Measurements from ENCODE around the gene CYB5RL. TPM values are rescaled to one million over a fixed set of nuclear protein-coding genes. Genes with fewer than 3 reads are reported as not detected.
"Not testable (repeated sequence)": the region's sequence is repeated elsewhere in the genome, so short reads cannot be mapped to it uniquely, and the experiment has no call there.

CYB5RL gene
- total and polyA plus RNA-seq, 8 donors: 1.2 to 10.7 (median 2.9) TPM

GRCh38 chr1:54237586-54237985 lies 37.8 kb upstream of the CYB5RL start:
- Histone ChIP-seq H3K36me3 (peaks cover 49 to 83% (median 73%) of the 10 kb centered on the region in 4 donors), H3K4me1 (peaks cover 0 to 13% (median 0%) of the 10 kb centered on the region in 4 donors), H3K4me3 (no peak overlapping the region), H3K9me3 (no peaks in the 10 kb centered on the region), H3K27ac (no peak overlapping the region), H3K27me3 (no peaks in the 10 kb centered on the region)
- intact Hi-C loops (cut with DNase I; ENCODE audit: low total_unique reads): no loop called here
- DNase-seq: no peak
- TF ChIP-seq EP300 (IDR thresholded peaks at IDR 0.05): no peak
- no peak for TF ChIP-seq POLR2AphosphoS5 (IDR thresholded peaks at IDR 0.05)
- no peak for TF ChIP-seq CTCF (IDR thresholded peaks at IDR 0.05)
- no peak for TF ChIP-seq POLR2A (IDR thresholded peaks at IDR 0.05)
- whole genome bisulfite sequencing, 5 donors: 85 to 92% (median 89%) methylated on average over 10 of the region's 10 CpGs

GRCh38 chr1:54234284-54234683 lies 34.5 kb upstream of the CYB5RL start:
- Histone ChIP-seq H3K36me3 (peaks cover 28 to 61% (median 57%) of the 10 kb centered on the region in 4 donors), H3K4me1 (peaks cover 0 to 13% (median 7%) of the 10 kb centered on the region in 4 donors), H3K27me3 (no peaks in the 10 kb centered on the region), H3K27ac (no peak overlapping the region), H3K4me3 (no peak overlapping the region), H3K9me3 (no peaks in the 10 kb centered on the region)
- WGBS, 5 donors: 71 to 95% (median 86%) methylated on average over 2 of the region's 2 CpGs
- no peak for DNase-seq
- intact Hi-C loops (cut with DNase I; ENCODE audit: low total_unique reads): no loop called here
- TF ChIP-seq EP300 (IDR thresholded peaks at IDR 0.05) (no peak), CTCF (IDR thresholded peaks at IDR 0.05) (no peak), POLR2AphosphoS5 (IDR thresholded peaks at IDR 0.05) (no peak)

GRCh38 chr1:54233196-54233595 lies 33.4 kb upstream of the CYB5RL start:
- Histone ChIP-seq H3K4me1 (peaks cover 0 to 19% (median 13%) of the 10 kb centered on the region in 4 donors), H3K36me3 (peaks cover 17 to 61% (median 56%) of the 10 kb centered on the region in 4 donors)
- 90 to 100% (median 97%) methylated on average over 11 to 32 of the region's 33 CpGs for WGBS, 5 donors
- DNase-seq; H3K27me3 ChIP-seq; intact Hi-C loops (cut with DNase I; ENCODE audit: low total_unique reads); H3K27ac ChIP-seq; H3K4me3 ChIP-seq; H3K9me3 ChIP-seq: not testable (repeated sequence)

DNA sequence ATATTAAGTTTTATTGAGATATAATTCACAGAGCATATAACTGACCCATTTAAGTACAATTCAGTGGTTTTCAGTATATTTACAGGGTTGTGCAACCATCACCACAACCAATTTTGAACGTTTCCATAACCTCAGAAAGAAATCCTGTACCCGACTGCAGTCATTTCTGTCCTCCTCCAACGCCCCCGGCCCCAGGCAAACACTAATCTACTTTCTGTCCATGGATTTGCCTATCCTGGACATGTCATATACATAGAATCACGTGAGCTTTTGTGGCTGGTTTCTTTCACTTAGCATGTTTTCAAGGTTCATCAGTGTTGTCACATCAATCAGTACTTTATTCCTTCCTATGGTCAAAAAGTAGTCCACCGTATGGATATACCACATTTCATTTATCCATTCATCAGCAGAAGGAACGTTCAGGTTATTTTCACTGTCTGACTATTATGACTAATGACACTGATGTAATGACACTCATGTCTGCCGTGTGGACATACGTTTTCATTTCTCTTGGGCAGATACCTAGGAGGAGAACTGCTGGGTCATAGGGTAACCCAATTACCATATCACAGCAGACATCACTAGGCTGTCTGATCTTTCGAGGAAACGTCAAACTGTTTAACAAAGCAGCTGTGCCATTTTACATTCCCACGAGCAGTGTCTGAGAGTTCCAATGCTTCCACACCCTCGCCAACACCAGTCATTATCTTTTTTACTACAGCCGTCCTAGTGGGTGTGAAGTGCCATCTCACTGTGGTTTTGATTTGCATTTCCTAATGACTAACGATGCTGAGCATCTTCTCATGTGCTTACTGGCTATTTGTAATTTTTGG lies 30.9 kb upstream of the CYB5RL start:
- H3K36me3 ChIP-seq: peaks cover 10 to 57% (median 50%) of the 10 kb centered on the region in 4 donors
- H3K4me3 ChIP-seq: no peak overlapping the region
- peaks cover 0 to 31% (median 19%) of the 10 kb centered on the region in 4 donors for H3K4me1 ChIP-seq
- H3K9me3 ChIP-seq: no peaks in the 10 kb centered on the region
- TF ChIP-seq POLR2AphosphoS5 (IDR thresholded peaks at IDR 0.05) (no peak), CTCF (IDR thresholded peaks at IDR 0.05) (no peak), EP300 (IDR thresholded peaks at IDR 0.05) (no peak), POLR2A (IDR thresholded peaks at IDR 0.05) (no peak)
- peak overlapping the region in 1 of 5 donors; percentile 29 for H3K27ac ChIP-seq
- no peaks in the 10 kb centered on the region for H3K27me3 ChIP-seq
- WGBS, 5 donors: 67 to 79% (median 77%) methylated on average over 15 of the region's 15 CpGs
- no peak for DNase-seq
- intact Hi-C loops (cut with DNase I; ENCODE audit: low total_unique reads): no loop called here

All from stomach (tissue), 9 donors.